Activated CD8-positive, alpha-beta memory T cell treated with anti-CD3 and anti-CD28 coated beads, Interleukin-2, amount 50 U/mL, for 1 hour (primary cell): ENCODE data around the gene TEKT5.
"Not testable (repeated sequence)": the region's sequence is repeated elsewhere in the genome, so short reads cannot be mapped to it uniquely, and the experiment has no call there.

Experiments
- DNase-seq: peaks from one replicate; pipeline ENCODE4 v3.0.0-alpha.2; 2020; ENCODE audit errors: extremely low read depth

Gene TEKT5

GRCh38 chr16:10684511-10685151, 10.1 kb downstream of the TEKT5 start:
- no peak for DNase-seq

GRCh38 chr16:10683170-10683569, 11.6 kb downstream of the TEKT5 start:
- DNase-seq, result no peak

- no peak for DNase-seq
Observed at GRCh38 chr16:10682604-10683003, 12.1 kb downstream of the TEKT5 start.

- no peak for DNase-seq
Observed at GRCh38 chr16:10681310-10682308, 13.1 kb downstream of the TEKT5 start.

- DNase-seq, result no peak
Observed at GRCh38 chr16:10679921-10680320, 14.8 kb downstream of the TEKT5 start.

GRCh38 chr16:10679441-10679840, 15.3 kb downstream of the TEKT5 start:
- not testable (repeated sequence) for DNase-seq

GRCh38 chr16:10678655-10679054, 16.1 kb downstream of the TEKT5 start:
- no peak for DNase-seq

GRCh38 chr16:10676284-10676683, 18.4 kb downstream of the TEKT5 start:
- DNase-seq, result no peak

GRCh38 chr16:10675861-10676260, 18.9 kb downstream of the TEKT5 start:
- no peak for DNase-seq

- DNase-seq, result no peak
Observed at GRCh38 chr16:10675216-10675615, 19.5 kb downstream of the TEKT5 start.

- DNase-seq, result no peak
Observed at GRCh38 chr16:10671729-10672128, 23.0 kb downstream of the TEKT5 start.

GRCh38 chr16:10669791-10670190, 24.9 kb downstream of the TEKT5 start:
- DNase-seq, result no peak

- no peak for DNase-seq
Observed at GRCh38 chr16:10668322-10669045, 26.2 kb downstream of the TEKT5 start.

GRCh38 chr16:10667239-10667638, 27.5 kb downstream of the TEKT5 start:
- no peak for DNase-seq

GRCh38 chr16:10666291-10666690, 28.4 kb downstream of the TEKT5 start:
- no peak for DNase-seq

GRCh38 chr16:10665166-10665565, 29.6 kb downstream of the TEKT5 start:
- no peak for DNase-seq

GRCh38 chr16:10664720-10665126, 30.0 kb downstream of the TEKT5 start:
- no peak for DNase-seq

- no peak for DNase-seq
Observed at GRCh38 chr16:10663744-10664143, 31.0 kb downstream of the TEKT5 start.

- no peak for DNase-seq
Observed at GRCh38 chr16:10663146-10663545, 31.6 kb downstream of the TEKT5 start.

- DNase-seq, result no peak
Observed at GRCh38 chr16:10662212-10662611, 32.5 kb downstream of the TEKT5 start.

- no peak for DNase-seq
Observed at GRCh38 chr16:10661737-10662136, 33.0 kb downstream of the TEKT5 start.

- DNase-seq, result no peak
Observed at GRCh38 chr16:10660950-10661635, 33.6 kb downstream of the TEKT5 start.
